NCI-H2081 (cell line): ENCODE results near the gene CRY1.
"Not testable (repeated sequence)": the region's sequence is repeated elsewhere in the genome, so short reads cannot be mapped to it uniquely, and the experiment has no call there.

ENCODE experiments used
- DNase-seq, 2 experiments: peaks; one replicate each; lab custom pipeline; 2025; lab: John Stamatoyannopoulos, UW

Gene CRY1

DNA sequence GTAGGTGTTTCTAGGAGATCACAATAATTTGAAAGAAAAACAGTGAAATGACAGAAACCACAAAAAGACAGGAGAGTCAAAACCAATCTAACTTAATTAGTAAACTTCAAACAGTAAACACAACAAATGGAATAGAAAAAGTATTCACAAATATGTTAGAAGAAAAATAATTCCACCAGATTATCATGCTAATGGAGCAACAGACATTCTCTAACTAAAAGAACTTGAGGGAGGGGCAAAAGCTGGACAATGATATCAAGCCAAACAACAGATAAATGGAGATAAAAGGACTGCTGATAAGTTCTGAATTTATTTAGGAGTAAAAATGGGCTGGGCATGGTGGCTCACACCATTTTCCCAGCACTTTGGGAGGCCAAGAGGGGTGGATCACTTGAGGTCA is 28.7 kb downstream of the CRY1 start:
- no peak for DNase-seq

DNA sequence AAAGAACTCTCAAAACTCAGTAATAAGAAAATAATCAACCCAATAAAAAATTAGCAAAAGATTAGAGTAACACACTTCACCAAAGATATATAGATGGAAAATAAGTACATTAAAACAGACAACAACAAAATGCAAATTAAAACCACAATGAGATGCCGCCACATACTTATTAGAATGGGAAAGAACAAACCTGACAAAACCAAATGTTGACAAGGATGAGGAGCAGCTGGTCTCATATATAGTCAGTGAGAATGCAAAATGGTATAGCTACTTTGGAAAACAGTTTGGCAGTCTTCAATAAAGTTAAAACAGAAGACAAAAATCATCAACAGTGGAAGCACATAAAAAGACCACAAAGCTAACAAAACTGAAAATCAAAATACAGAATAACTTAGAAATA is 29.1 kb downstream of the CRY1 start:
- no peak for DNase-seq

DNA sequence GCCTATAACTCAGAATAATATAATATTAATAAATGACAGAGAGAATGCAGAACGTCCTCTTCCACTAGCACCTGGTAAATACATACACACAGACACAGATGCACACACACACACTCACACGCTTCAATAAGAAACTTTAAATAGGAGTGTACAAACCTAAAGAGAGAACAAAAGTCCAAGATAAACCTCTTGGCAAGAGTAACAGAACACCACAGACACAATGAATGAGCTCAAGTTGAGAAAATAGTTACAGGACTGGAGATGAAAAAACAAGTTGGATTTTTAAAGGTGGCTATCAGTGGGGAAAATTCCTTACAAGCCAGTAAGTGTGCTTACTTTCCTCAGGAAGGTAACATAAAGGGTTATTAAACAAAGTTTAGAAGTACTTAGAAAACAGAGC is 35.2 kb downstream of the CRY1 start:
- DNase-seq, result no peak

DNA sequence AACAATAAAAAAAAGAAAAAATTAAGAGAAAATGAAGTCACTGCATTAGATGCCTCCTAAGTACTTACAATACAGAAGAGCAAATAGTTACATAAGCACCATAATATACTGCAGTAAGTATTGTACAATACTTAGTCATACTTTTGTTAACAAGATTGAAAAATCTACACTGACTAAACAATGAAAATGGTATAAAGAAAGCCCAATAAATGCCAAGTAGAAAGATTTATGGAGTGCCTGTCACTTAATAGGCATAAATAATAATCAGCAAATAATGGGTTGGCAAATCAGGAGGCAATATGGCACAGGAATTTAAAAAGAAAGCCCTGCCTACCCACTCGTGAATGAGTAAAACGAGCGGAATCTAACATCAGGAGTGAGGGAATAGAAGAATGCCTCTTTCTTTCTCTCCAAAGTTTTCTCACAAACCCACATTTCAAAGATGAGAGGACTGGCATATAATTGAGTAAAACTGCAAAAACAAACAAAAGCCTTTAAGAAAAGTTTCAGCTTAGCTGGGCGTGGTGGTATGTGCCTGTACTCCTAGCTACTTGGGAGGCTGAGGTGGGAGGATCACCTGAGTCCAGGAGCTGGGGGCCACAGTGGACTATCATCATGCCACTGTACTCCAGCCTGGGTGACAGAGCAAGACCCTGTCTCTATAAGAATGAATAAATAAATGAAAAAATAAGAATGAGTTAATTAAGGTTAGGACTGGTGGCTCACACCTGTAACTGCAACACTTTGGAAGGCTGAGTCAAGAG is 36.1 kb downstream of the CRY1 start:
- DNase-seq, result no peak

DNA sequence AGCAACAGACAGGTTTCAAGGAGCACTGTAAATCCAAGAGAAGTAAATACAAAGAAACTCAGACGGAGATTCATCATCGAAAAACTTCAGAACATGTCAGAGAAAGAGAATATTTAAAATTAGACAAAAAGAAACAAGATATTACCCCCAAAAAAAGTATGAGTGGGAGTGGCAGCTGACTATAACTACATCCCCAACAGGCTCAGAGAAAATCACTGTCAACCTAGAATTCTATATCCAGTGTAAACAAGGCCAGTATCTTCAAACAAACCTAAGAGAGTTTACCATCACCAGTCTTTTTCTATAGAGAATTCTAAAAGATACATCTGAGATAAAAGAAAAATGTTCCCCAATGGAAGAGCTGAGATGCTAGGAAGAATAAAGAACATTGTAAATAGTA is 39.6 kb downstream of the CRY1 start:
- DNase-seq, result no peak

DNA sequence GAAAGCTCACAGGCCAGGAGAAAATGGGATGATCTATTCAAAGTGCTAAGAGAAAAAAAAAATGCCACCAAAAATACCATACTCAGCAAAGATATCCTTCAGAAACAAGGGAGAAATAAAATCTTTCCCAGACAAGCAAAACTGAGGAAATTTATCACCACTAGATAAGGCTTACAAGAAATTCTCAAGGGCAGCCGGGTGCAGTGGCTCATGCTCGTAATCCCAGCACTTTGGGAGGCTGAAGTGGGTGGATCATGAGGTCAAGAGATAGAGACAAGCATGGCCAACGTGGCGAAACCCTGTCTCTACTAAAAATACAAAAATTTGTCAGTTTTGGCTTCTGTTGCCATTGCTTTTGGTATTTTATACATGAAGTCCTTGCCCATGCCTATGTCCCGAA is 48.2 kb downstream of the CRY1 start:
- DNase-seq, result no peak

DNA sequence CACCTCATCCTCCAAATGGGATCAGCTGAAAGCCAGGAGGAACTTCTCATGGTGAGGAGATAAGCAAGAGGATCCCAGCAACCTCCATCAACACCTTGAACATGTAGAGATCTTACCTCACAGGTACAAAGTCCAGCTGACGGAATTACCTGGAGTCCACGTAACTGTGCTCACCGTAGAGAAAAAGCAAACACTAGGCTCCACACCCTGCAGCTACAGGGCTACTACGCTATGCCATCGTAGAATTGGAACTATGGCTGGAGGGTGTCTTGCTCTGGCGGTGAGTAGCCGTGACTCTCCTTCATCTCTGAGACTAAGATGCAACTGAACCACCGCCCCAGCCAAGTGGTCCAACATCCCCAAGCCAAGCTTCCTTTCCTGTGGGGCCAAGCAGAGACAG is 50.5 kb downstream of the CRY1 start:
- DNase-seq, result no peak

DNA sequence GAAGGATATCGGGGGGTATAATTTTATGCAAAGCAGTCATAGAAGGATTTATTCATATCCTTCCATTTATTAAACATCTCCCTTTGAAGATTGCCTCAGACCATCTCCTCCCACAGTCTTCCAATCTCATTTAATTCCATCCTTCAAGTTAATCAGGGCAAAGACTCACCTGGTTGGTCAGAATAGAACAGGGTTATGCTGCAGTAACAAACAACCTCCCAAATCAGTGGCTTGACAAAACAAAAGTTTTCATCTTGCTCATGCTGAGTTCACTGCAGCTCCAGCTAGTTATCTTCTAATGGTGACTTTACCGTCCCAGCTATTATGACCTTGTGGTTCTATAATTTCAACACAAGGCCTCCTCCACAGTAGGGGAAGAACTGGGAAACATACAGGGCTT is 57.6 kb downstream of the CRY1 start:
- DNase-seq, result no peak

DNA sequence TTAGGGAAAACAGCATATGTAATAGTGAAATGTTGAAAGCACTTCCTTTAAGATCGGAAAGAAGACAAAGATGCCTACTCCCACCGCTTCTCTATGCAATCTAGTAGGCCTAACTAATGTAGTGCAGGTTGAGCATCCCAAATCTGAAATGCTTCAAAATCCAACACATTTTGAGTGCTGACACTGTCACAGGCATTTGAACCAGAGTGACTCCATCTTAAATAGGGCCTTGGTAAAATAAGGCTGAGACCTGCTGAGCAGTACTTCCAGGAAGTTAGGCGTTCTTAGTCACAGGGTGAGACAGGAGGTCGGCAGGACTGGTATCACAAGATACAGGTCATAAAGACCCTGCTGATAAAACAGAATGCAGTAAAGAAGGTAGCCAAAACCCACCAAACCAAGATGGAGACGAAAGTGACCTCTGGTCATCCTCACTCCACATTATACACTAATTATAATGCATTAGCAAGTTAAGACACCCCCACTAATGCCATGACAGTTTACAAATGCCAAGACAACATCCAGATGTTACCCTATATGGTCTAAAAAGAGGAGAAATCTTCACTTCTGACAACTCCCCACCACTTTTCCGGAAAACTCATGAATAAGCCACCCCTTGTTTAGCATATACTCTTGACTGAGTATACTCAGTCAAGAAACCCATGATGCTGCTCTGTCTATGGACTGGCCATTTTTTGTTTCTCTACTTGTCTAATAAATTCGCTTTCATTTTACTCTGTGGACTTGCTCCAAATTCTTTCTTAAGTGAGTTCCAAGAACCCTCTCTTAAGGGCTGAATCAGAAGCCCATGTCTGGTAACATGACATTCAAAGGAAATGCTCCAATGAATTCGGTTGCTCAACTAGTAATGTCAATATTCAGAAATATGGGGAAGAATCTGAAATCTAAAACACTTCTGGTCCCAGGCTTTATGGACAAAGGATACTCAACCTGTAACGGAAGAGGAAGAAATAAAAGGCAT is 59.3 kb downstream of the CRY1 start:
- DNase-seq, result no peak

DNA sequence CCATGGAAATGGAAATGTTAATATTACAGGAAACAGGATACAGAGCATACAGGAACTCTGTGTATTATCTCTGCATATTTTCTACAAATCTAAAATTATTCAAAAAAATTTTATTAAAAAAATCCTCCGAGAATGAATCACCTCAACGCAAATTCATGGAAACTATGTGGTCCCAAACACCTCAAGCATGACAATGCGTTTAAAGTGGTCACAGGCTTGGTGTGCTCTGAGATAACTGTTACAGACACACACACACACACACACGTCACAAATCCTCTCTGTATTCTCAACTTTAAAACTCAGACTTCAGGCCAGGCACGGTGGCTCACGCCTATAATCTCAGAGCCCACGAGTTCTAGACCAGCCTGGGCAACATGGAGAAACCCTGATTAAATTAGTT is 61.1 kb downstream of the CRY1 start:
- DNase-seq, result no peak

DNA sequence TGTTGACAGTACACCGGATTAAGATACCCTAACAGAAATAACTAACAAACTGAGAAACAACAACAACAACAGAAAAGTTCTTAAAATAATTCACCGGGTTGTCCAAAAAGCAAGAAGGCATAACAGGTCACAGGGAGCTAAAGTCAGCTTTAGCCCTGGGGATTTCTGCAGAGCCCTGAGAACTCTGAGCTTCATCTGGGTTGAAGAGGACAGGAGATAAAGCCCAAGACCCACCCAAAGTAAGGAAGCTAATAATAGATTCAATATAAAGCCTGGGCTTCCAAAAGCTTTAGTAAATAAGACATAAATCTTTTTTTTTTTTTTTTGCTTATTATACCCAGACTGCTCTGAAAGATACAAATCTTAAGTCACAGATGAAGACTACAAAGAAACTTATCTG is 62.3 kb downstream of the CRY1 start:
- no peak for DNase-seq

DNA sequence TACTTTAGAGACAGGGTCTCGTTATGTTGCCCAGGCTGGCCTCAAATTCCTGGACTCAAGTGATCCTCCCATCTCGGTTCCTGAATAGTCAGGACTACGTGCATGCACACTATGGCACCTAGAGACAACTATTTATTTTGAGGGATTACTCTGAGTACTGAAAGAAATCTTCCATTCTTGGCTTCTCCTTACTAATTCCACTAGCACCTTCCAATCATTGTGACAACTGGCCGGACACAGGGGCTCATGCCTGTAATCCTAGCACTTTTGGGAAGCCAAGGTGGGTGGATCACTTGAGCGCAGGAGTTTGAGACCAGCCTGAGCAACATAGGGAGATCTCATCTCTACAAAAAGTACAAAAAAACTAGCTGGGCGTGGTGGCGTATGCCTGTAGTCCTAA is 64.3 kb downstream of the CRY1 start:
- no peak for DNase-seq

DNA sequence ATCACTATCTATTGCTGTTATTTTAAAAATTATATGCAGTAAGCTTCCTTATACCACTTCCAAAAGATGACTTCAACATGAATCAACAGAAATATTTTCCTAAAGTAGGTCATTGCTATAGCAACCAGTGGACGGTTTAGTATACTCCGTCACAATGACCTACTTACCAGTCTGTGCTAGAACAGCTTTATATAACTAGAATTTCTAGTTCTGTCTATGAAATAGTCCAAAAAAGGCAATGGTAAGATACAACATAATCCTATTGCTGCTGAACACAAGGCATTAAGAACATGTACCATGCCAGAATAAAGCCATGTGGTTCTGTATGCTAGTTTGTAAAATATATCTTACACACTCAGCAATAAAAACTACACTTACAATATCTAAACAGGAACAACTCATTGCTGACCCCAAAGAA is 65.7 kb downstream of the CRY1 start:
- DNase-seq, result peak; percentile 5 to 67

DNA sequence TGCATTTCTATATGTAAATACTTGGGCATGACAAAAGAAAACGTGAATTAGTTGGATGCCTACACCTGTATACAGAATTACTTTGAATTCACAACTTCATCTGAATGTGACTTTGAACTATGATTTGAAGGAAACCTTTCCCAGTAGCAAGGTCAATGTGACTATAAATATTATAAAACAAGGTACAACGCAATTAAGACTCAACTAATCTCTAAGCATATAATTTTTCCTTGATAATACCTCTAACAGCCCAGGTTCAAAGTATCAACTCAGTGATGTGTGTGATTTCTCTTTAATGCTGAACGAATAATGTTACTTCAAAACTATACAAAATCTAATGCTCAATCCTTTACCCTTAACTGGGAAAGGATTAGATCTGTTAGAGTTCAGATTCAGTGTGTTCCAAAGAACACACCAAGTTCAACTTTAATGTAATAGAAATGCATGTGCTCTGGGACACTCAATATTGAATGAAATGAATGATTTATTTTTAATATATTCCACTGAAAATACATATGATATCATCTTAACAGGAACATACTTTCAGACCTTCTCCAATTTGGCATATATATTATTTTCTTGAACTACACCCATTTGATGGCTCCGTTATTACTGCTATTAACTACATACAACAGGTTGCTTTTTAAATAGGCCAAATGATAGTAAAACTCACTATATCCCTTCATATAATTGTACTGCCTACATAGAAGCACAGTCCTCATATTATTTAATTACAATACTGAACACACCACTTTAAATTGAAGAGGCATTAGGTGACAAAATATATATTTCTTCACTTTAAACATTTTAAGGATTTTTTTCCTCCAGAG is 66.3 kb downstream of the CRY1 start:
- DNase-seq, result no peak

DNA sequence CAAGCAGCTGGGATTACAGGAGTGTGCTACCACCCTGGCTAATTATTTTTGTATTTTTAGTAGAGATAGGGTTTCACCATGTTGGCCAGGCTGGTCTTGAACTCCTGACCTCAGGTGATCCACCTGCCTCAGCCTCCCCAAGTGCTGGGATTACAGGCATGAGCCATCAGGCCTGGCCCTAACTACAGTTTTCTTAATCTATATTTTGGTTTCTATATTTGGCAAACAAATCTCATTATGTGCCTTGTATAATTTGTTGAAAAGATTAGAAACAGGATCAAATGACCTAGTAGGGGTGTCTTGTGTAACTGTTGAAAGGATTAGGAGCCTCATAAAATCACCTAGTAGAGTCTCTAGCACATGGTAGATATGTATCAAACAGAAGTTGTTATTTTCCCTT is 67.0 kb downstream of the CRY1 start:
- not testable (repeated sequence) for DNase-seq

DNA sequence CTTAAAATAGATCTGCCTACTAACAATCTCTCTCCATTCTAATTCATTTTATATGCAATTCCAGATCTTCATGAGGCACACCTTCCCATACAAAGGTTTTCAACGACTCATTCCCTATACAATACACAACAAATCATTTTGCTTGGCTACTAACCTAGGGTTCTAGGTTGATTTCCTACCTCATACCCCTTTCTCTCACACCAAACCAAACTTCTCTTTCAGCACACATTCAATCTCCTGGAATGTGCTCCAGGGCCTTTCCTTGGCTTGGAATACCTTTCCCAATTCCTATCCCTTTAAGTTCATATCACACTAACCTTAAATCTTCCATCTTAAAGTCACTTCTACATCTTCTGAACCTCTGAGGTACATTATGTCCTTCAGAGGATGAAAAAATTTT is 67.7 kb downstream of the CRY1 start:
- no peak for DNase-seq

DNA sequence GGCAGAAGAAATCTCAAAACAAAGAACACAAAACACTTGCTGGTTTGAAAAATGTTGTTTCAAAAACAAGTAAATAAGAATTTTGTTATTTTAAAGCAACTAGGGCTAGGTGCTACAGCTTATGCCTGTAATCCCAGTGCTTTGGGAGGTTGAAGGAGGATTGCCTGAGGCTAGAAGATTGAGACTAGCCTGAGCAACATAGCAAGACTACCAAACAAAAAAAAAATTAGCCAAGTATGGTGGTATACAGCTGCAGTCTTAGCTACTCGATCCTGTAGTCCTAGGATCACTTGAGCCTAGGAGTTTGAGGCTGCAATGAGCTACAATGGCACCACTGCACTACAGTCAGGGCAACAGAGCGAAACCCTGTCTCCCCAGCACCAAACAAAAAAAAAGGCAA is 73.8 kb downstream of the CRY1 start:
- no peak for DNase-seq

DNA sequence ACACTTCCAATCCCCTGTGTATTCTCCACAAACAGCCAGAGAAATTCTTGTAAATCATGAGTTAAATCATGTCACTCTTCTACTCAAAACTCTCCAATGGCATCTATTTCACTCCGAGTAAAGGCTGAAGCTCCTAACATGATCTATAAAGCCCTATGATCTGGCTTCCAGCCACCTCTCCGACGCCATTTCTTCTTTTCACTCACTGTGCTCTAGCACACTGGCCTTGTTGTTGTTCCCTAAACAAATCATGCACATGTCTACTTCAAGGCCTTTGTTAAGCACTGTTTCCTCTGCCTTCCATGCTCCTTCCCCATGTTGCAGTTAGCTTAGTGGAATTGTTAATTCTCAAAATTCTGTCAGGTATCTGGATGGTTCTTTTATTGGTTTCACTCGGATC is 76.3 kb downstream of the CRY1 start:
- no peak for DNase-seq

DNA sequence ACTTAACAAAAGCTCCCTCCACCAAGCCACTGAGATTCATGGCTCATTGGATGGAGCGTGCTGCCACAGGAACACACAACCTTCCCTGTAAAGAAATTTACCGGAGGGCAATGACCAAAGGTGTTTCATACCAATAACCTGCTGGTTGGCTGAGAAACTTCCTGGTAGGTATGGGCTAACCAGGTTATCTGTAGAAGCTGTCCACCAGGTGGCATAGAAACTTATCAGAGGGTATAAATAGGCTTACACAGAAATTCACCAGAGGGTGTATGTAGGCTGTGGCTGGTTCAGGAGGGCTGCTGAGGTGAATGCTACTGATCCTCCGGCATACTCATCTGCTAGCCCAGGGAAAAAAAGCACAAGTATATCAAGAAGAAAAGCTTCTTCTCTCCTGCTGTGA is 79.3 kb downstream of the CRY1 start:
- DNase-seq, result peak; percentile 6 to 59

DNA sequence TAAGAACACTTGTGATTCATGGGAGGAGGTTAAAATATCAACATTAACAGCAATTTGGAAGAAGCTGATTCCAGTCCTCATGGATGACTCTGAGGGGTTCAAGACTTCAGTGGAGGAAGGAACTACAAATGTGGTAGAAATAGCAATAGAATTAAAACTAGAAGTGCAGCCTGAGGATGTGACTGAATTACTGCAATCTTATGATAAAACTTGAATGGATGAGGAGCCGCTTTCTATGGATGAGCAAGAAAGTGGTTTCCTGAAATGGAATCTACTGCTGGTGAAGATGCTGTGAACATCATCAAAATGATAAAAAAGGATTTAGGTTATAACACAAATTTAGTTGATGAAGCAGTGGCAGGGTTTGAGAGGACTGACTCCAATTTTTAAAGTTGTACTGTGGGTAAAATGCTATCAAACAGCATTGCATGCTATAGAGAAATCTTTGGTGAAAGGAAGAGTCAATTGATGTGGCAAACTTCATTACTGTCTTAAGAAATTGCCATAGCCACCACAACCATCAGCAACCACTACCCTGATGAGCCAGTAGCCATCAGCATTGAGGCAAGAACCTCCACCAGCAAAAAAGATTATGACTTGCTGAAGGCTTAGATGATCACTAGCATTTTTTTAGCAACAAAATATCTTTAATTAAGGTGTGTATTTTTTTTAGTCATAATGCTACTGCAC is 80.5 kb downstream of the CRY1 start:
- DNase-seq, result no peak

DNA sequence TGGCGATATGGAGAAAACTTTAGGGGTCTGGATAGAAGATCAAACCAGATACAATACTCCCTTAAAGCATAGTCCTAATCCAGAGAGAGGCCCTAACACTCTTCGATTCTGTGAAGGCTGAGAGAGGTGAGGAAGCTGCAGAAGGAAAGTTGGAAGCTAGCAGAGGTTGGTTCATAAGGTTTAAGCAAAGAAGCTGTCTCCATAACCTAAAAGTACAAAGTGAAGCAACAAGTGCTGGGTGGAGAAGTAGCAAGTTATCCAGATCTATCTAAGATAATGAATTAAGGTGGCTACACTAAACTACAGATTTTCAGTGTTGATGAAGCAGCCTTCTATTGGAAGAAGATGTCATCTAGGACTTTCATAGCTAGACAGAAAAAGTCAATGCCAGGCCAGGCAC is 81.8 kb downstream of the CRY1 start:
- no peak for DNase-seq

DNA sequence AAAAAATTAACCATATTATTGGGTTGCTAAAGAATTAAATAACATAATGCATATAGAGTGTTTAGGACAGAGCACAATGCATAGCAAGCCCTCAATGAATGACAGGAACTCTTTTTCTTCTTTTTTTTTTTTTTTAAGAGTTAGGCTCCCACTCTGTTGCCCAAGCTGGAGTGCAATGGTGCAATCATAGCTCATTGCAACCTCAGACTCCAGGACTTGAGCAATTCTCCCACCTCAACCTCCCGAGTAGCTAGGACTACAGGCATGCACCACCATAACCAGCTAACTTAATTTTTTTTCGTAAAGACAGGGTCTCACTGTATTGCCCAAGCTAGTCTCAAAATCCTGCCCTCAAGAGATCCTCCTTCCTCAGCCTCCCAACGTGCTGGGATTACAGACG is 85.9 kb downstream of the CRY1 start:
- DNase-seq, result no peak
